Measurements from ENCODE around the gene BPIFA1.

Gene BPIFA1

DNA sequence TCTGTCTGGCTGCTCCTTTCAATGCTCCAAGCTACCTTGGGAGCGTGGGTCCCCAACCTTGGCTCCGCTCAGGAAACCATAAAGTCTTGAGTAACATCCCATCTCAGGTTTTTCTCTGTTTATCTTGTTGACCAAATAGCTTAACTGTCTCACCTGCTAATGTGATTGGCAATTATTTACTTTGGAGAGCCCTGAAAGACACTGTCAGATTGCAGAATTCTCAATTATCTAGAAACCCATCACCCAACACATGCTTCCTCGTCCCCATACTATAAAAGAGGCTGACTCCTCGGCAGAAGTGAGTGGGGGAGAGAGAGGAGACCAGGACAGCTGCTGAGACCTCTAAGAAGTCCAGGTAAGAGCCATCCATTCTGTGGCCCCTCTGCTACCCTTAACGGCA, at the start of gene BPIFA1:
Gene BPIFA1, plus strand, starts transcription at position 301 of the 400 bp plus-strand sequence. CDS start 1,716 bp downstream, outside the sequence.
- H3K9me3 ChIP-seq (ENCODE audit: insufficient read depth, low read length) = no peaks in the 10 kb centered on the region
- no peaks in the 10 kb centered on the region for H3K36me3 ChIP-seq (ENCODE audit: insufficient read depth, insufficient read length, low read length)
- no peaks in the 10 kb centered on the region for H3K4me1 ChIP-seq (ENCODE audit: insufficient read depth, insufficient read length)
- no peak within 1 kb of the TSS for H3K4me3 ChIP-seq (ENCODE audit: insufficient read length, low read depth)
- DNase-seq (ENCODE audit: low read depth, low spot score) = no peak
- no peaks in the 10 kb centered on the region for H3K27me3 ChIP-seq (ENCODE audit: insufficient read depth, insufficient read length)
- no peak within 1 kb of the TSS for H3K9ac ChIP-seq (ENCODE audit: insufficient read length, low read depth)
- TF ChIP-seq SUZ12 (IDR thresholded peaks at IDR 0.05; ENCODE audit: extremely low read depth, insufficient read depth, insufficient read length) (no peak), ZNF274 (IDR thresholded peaks at IDR 0.05; ENCODE audit: low read depth, low read length) (no peak), YY1 (IDR thresholded peaks at IDR 0.05; ENCODE audit: insufficient read depth, insufficient read length) (no peak)

DNA sequence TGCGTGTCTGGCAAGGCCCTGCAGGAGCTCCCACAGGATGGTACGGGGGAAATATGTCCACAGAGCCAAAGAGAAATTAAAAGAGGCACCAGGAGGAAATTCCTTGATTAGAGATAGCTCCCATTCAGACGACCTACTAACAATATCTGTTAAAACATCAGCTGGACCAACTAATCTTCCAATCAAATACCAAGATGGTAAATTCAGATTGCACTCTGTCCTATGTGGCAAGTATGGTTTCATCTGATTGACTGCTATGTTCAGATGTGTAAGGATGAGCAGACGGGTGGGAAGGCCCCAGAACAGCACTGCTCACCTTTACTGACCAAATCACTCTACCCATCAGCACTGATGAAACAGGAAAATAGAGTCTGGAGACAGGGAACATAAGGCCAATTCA, 48.3 kb upstream of the BPIFA1 start:
- TF ChIP-seq YY1 (IDR thresholded peaks at IDR 0.05; ENCODE audit: insufficient read depth, insufficient read length) = no peak
- TF ChIP-seq ZNF274 (IDR thresholded peaks at IDR 0.05; ENCODE audit: low read depth, low read length) = no peak
- TF ChIP-seq SUZ12 (IDR thresholded peaks at IDR 0.05; ENCODE audit: extremely low read depth, insufficient read depth, insufficient read length) = no peak
- no peak overlapping the region for H3K9ac ChIP-seq (ENCODE audit: insufficient read length, low read depth)
- H3K36me3 ChIP-seq (ENCODE audit: insufficient read depth, insufficient read length, low read length) = no peaks in the 10 kb centered on the region
- no peaks in the 10 kb centered on the region for H3K4me1 ChIP-seq (ENCODE audit: insufficient read depth, insufficient read length)
- H3K4me3 ChIP-seq (ENCODE audit: insufficient read length, low read depth) = no peak overlapping the region
- H3K9me3 ChIP-seq (ENCODE audit: insufficient read depth, low read length) = peaks cover 7% of the 10 kb centered on the region; the same call in 1 of the 2 replicates
- H3K27me3 ChIP-seq (ENCODE audit: insufficient read depth, insufficient read length) = no peaks in the 10 kb centered on the region
- DNase-seq (ENCODE audit: low read depth, low spot score) = no peak

DNA sequence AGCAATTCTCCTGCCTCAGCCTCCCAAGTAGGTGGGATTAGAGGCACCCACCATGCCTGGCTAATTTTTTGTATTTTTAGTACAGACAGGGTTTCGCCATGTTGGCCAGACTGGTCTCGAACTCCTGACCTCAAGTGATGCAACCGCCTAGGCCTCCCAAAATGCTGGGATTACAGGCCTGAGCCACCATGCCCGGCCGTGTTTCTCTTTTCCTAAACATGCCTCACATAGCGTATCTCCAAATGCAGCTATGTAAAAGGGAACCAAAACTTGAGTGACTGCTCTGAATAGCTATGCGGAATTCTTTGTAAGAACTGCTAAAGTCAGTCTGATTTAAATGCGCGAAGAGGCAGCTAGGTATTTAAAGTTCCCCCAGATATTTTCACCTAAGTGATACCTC, 47.4 kb upstream of the BPIFA1 start:
- Histone ChIP-seq H3K9ac (ENCODE audit: insufficient read length, low read depth) (no peak overlapping the region), H3K4me1 (ENCODE audit: insufficient read depth, insufficient read length) (no peaks in the 10 kb centered on the region), H3K9me3 (ENCODE audit: insufficient read depth, low read length) (peaks cover 1% of the 10 kb centered on the region; the same call in 1 of the 2 replicates), H3K36me3 (ENCODE audit: insufficient read depth, insufficient read length, low read length) (no peaks in the 10 kb centered on the region), H3K27me3 (ENCODE audit: insufficient read depth, insufficient read length) (no peaks in the 10 kb centered on the region), H3K4me3 (ENCODE audit: insufficient read length, low read depth) (no peak overlapping the region)
- no peak for TF ChIP-seq YY1 (IDR thresholded peaks at IDR 0.05; ENCODE audit: insufficient read depth, insufficient read length)
- TF ChIP-seq SUZ12 (IDR thresholded peaks at IDR 0.05; ENCODE audit: extremely low read depth, insufficient read depth, insufficient read length) = no peak
- TF ChIP-seq ZNF274 (IDR thresholded peaks at IDR 0.05; ENCODE audit: low read depth, low read length) = no peak
- no peak for DNase-seq (ENCODE audit: low read depth, low spot score)

DNA sequence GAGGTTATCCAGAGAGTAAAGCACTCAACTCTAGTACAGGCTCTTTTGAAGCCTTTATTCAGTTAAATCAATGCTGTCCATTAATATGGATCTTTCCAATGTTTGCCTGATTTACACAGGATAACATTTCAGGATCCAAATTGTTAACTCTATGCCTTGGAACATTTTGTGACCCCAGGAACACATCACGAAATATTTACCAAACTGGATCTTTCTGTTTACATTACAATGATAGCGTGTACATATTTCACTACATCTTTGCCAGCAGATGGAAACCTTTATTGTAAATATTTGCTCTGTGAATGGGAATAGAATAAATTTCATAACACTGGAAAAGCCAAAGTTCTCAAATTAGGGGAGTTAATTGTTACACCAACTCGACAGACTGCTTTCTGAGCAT, 44.3 kb upstream of the BPIFA1 start:
- H3K9ac ChIP-seq (ENCODE audit: insufficient read length, low read depth) = no peak overlapping the region
- no peak for DNase-seq (ENCODE audit: low read depth, low spot score)
- no peaks in the 10 kb centered on the region for H3K4me1 ChIP-seq (ENCODE audit: insufficient read depth, insufficient read length)
- no peak for TF ChIP-seq YY1 (IDR thresholded peaks at IDR 0.05; ENCODE audit: insufficient read depth, insufficient read length)
- TF ChIP-seq ZNF274 (IDR thresholded peaks at IDR 0.05; ENCODE audit: low read depth, low read length) = no peak
- TF ChIP-seq SUZ12 (IDR thresholded peaks at IDR 0.05; ENCODE audit: extremely low read depth, insufficient read depth, insufficient read length) = no peak
- H3K4me3 ChIP-seq (ENCODE audit: insufficient read length, low read depth) = no peak overlapping the region
- no peaks in the 10 kb centered on the region for H3K27me3 ChIP-seq (ENCODE audit: insufficient read depth, insufficient read length)
- H3K9me3 ChIP-seq (ENCODE audit: insufficient read depth, low read length) = no peaks in the 10 kb centered on the region
- H3K36me3 ChIP-seq (ENCODE audit: insufficient read depth, insufficient read length, low read length) = no peaks in the 10 kb centered on the region

DNA sequence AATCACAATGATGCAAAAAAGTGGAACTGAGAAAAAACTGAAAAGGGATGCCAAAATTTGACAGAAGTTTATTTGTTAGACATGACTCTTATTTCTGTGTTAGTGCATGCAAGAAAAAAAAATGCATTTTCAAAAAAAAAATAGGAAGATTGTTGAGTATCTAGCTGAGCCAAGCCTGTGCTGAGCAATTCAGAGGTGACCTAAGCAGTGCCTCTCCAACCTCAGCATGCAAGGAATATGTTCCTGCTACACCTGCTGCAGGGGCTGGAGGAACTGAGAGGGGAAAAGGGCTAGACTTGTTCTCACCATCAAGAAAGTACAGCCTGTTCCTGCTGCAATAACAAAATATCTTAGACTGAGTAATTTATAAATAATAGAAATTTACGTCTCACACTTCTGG, 43.8 kb upstream of the BPIFA1 start:
- Histone ChIP-seq H3K4me3 (ENCODE audit: insufficient read length, low read depth) (no peak overlapping the region), H3K36me3 (ENCODE audit: insufficient read depth, insufficient read length, low read length) (no peaks in the 10 kb centered on the region), H3K9me3 (ENCODE audit: insufficient read depth, low read length) (no peaks in the 10 kb centered on the region), H3K27me3 (ENCODE audit: insufficient read depth, insufficient read length) (no peaks in the 10 kb centered on the region), H3K4me1 (ENCODE audit: insufficient read depth, insufficient read length) (no peaks in the 10 kb centered on the region), H3K9ac (ENCODE audit: insufficient read length, low read depth) (no peak overlapping the region)
- no peak for DNase-seq (ENCODE audit: low read depth, low spot score)
- TF ChIP-seq ZNF274 (IDR thresholded peaks at IDR 0.05; ENCODE audit: low read depth, low read length) (no peak), SUZ12 (IDR thresholded peaks at IDR 0.05; ENCODE audit: extremely low read depth, insufficient read depth, insufficient read length) (no peak), YY1 (IDR thresholded peaks at IDR 0.05; ENCODE audit: insufficient read depth, insufficient read length) (no peak)

DNA sequence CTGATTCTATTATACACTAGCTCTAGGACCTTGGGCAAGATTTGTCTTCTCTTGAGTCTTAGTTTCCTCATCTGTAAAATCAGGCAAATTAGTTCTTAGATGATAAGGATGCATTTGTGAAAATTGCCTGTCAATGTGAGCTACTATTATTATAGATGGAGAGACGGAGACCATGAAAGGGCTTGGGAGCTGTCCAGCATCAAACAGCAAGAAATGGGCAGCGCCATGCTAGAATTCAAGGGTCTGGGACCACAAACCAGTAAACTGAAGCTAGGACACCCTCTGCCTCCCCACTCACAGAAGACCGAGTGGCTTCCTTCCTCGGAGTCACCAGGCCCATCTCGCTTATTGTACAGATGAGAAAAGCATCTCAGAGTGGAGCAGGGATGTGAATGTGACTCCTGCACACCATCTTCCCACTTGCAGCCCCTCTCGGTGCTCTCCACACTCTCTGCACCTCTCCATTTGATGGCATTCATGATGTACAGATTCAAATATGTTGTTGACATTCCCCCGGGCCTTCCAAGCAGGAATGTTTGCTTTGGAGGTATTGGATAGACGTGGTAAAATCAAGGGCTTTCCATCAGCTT, 42.8 kb upstream of the BPIFA1 start:
- H3K36me3 ChIP-seq (ENCODE audit: insufficient read depth, insufficient read length, low read length) = no peaks in the 10 kb centered on the region
- no peak overlapping the region for H3K4me3 ChIP-seq (ENCODE audit: insufficient read length, low read depth)
- no peaks in the 10 kb centered on the region for H3K4me1 ChIP-seq (ENCODE audit: insufficient read depth, insufficient read length)
- TF ChIP-seq YY1 (IDR thresholded peaks at IDR 0.05; ENCODE audit: insufficient read depth, insufficient read length) = no peak
- no peak for TF ChIP-seq SUZ12 (IDR thresholded peaks at IDR 0.05; ENCODE audit: extremely low read depth, insufficient read depth, insufficient read length)
- no peak for TF ChIP-seq ZNF274 (IDR thresholded peaks at IDR 0.05; ENCODE audit: low read depth, low read length)
- no peaks in the 10 kb centered on the region for H3K27me3 ChIP-seq (ENCODE audit: insufficient read depth, insufficient read length)
- no peak for DNase-seq (ENCODE audit: low read depth, low spot score)
- no peaks in the 10 kb centered on the region for H3K9me3 ChIP-seq (ENCODE audit: insufficient read depth, low read length)
- H3K9ac ChIP-seq (ENCODE audit: insufficient read length, low read depth) = no peak overlapping the region

DNA sequence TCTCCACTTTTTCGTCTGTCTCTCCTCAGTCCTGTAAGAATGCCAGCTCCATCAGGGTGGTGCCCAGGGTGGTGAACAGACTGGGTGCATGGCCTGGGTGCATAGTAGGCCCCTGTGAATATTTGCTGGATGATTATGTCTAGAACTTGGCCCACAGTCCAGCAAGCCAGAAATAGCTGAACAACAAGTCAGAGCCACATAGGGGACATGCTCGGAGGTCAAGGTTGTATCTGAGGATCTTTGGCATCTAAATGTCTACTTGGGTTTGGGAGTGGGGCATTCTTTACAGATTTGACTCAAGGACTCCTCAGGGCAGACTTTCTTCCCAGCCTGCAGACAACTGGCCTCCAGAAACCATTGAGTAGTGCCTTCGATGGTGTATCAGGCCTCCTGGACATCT, 36.8 kb upstream of the BPIFA1 start:
- no peak for TF ChIP-seq YY1 (IDR thresholded peaks at IDR 0.05; ENCODE audit: insufficient read depth, insufficient read length)
- TF ChIP-seq SUZ12 (IDR thresholded peaks at IDR 0.05; ENCODE audit: extremely low read depth, insufficient read depth, insufficient read length) = no peak
- TF ChIP-seq ZNF274 (IDR thresholded peaks at IDR 0.05; ENCODE audit: low read depth, low read length) = no peak
- Histone ChIP-seq H3K9ac (ENCODE audit: insufficient read length, low read depth) (no peak overlapping the region), H3K4me3 (ENCODE audit: insufficient read length, low read depth) (no peak overlapping the region), H3K27me3 (ENCODE audit: insufficient read depth, insufficient read length) (no peaks in the 10 kb centered on the region), H3K4me1 (ENCODE audit: insufficient read depth, insufficient read length) (no peaks in the 10 kb centered on the region), H3K36me3 (ENCODE audit: insufficient read depth, insufficient read length, low read length) (no peaks in the 10 kb centered on the region), H3K9me3 (ENCODE audit: insufficient read depth, low read length) (no peaks in the 10 kb centered on the region)
- DNase-seq (ENCODE audit: low read depth, low spot score) = no peak

Measured in NT2/D1 (cell line).